Mesendoderm (in vitro differentiated cells): ENCODE measurements around the gene RPS19BP1.

Source experiments
- DNase-seq: peaks from one replicate; pipeline ENCODE4 v3.0.0; 2013
- H2AK5ac ChIP-seq: 2 replicates; pipeline ENCODE4 v1.6.1; 2013; ENCODE audit warnings: low read length, inconsistent platforms
- H2BK120ac ChIP-seq: 2 replicates; pipeline ENCODE4 v1.6.1; 2013; ENCODE audit warnings: low read depth, mild to moderate bottlenecking, low read length, moderate library complexity, mixed read lengths
- H2BK15ac ChIP-seq: replicated peaks from 2 replicates; pipeline ENCODE4 v1.6.1; 2013; ENCODE audit warnings: low read depth, mild to moderate bottlenecking, moderate library complexity
- H2BK5ac ChIP-seq: 2 replicates; pipeline ENCODE4 v1.6.1; 2013; ENCODE audit warnings: low read length, inconsistent platforms
- H3K18ac ChIP-seq: 2 replicates; pipeline ENCODE4 v1.6.1; 2013; ENCODE audit warnings: mild to moderate bottlenecking, low read length, mixed read lengths
- H3K23ac ChIP-seq: one replicate; pipeline ENCODE4 v1.6.1; 2013; ENCODE audit warnings: low read length
- H3K27ac ChIP-seq: 2 replicates; pipeline ENCODE4 v1.5.1; 2013; ENCODE audit warnings: low read depth, mild to moderate bottlenecking, inconsistent platforms, low read length, moderate library complexity
- H3K27me3 ChIP-seq: 2 replicates; pipeline ENCODE4 v1.6.1; 2013; ENCODE audit warnings: low read length, control low read depth, mild to moderate bottlenecking, inconsistent platforms; ENCODE audit not compliant: insufficient read depth, poor library complexity
- H3K36me3 ChIP-seq: 2 replicates; pipeline ENCODE4 v1.6.1; 2013; ENCODE audit warnings: low read length, inconsistent platforms; ENCODE audit not compliant: control insufficient read depth, insufficient read depth
- H3K4ac ChIP-seq: one replicate; pipeline ENCODE4 v1.6.1; 2013; ENCODE audit warnings: low read depth, mild to moderate bottlenecking, low read length, moderate library complexity
- H3K4me1 ChIP-seq: 2 replicates; pipeline ENCODE4 v1.6.1; 2013; ENCODE audit warnings: low read depth, low read length, inconsistent platforms; ENCODE audit not compliant: control insufficient read depth
- H3K4me2 ChIP-seq: 2 replicates; pipeline ENCODE4 v1.6.1; 2013; ENCODE audit warnings: low read length
- H3K4me3 ChIP-seq: 2 replicates; pipeline ENCODE4 v1.5.1; 2013; ENCODE audit warnings: mild to moderate bottlenecking, low read length
- H3K56ac ChIP-seq: one replicate; pipeline ENCODE4 v1.6.1; 2013; ENCODE audit warnings: low read length
- H3K79me1 ChIP-seq: 2 replicates; pipeline ENCODE4 v1.6.1; 2013; ENCODE audit warnings: low read length, inconsistent platforms
- H3K79me2 ChIP-seq: 2 replicates; pipeline ENCODE4 v1.6.1; 2013; ENCODE audit warnings: mild to moderate bottlenecking, low read length; ENCODE audit not compliant: control insufficient read depth, insufficient read depth
- H3K9ac ChIP-seq: 2 replicates; pipeline ENCODE4 v1.6.1; 2013; ENCODE audit warnings: low read length, inconsistent platforms
- H4K5ac ChIP-seq: one replicate; pipeline ENCODE4 v1.6.1; 2013; ENCODE audit warnings: low read length
- H4K8ac ChIP-seq: one replicate; pipeline ENCODE4 v1.6.1; 2013; ENCODE audit warnings: low read depth, mild to moderate bottlenecking, control low read depth, low read length, moderate library complexity
- WGBS: extraction: QIAGEN DNeasy Blood & Tissue Kit; methylation state at CpG from one replicate; pipeline ENCODE4 v1.1.7; 2013; ENCODE audit warnings: low lambda C conversion rate, missing lambda C conversion rate; ENCODE audit not compliant: insufficient coverage; ENCODE audit errors: extremely low coverage; 5-methylcytosine and 5-hydroxymethylcytosine counted together

Gene RPS19BP1

DNA sequence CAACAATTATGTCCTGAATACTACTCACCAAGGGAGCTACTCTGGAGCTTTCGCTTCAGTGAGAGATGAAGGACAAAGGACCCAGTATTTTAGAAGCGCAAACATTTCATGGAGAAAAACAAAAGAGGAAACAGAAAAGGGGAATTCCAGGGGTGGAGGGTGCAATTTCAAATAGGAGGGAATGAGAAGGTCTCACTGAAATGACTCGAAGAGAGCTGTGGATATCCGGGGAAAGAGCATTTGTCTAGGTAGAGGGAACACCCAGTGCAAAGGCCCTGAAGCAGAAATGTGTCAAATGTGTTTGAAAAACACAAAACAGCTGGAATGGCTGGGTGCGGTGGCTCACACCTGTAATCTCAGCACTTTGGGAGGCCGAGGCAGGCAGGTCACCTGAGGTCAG is 2.4 kb downstream of the RPS19BP1 start:
- peaks cover 11% of the 10 kb centered on the region for H3K4me1 ChIP-seq

DNA sequence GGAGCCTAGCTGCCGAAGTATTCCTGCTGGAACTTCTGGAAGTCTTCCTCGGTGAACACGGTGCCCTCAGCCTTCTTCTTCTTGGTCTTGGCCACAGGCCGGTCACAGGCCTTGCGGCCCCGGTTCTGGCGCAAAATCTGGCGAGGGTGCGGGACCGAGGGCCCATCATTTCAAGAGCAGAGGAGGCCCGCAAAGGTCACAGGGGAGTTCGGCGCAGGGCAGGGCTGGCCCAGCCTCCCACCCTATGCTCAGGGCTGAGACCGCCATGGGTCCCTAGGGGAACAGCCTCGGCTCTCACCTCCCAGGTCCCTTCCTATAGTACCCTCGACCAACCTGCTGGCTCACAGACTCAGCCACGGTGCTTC is 3.1 kb downstream of the RPS19BP1 start:
- Histone ChIP-seq H3K27ac (no peak overlapping the region), H4K5ac (no peak overlapping the region), H3K18ac (no peak overlapping the region), H3K56ac (peak overlapping the region; percentile 12), H3K79me2 (peaks cover 14% of the 10 kb centered on the region), H3K36me3 (peaks cover 11% of the 10 kb centered on the region), H3K4ac (no peak overlapping the region), H3K4me2 (no peak overlapping the region), H3K23ac (no peak overlapping the region), H3K4me3 (no peak overlapping the region), H3K79me1 (peaks cover 24% of the 10 kb centered on the region), H2AK5ac (no peak overlapping the region), H3K27me3 (no peaks in the 10 kb centered on the region), H3K9ac (peak overlapping the region; percentile 50), H2BK120ac (no peak overlapping the region), H2BK15ac (no peak overlapping the region), H3K4me1 (peaks cover 8% of the 10 kb centered on the region), H2BK5ac (no peak overlapping the region), H4K8ac (no peak overlapping the region)
- WGBS: no CpG with 5 or more reads among the region's 17 CpGs
- no peak for DNase-seq

More for the DNA sequence above, 2.4 kb downstream of the RPS19BP1 start:
- Histone ChIP-seq H3K4ac (no peak overlapping the region), H3K27ac (no peak overlapping the region), H4K8ac (no peak overlapping the region), H3K4me2 (no peak overlapping the region), H2AK5ac (no peak overlapping the region), H3K27me3 (no peaks in the 10 kb centered on the region), H2BK15ac (no peak overlapping the region), H3K79me2 (peaks cover 14% of the 10 kb centered on the region), H3K9ac (no peak overlapping the region), H3K36me3 (peaks cover 6% of the 10 kb centered on the region), H3K79me1 (peaks cover 21% of the 10 kb centered on the region), H3K23ac (no peak overlapping the region), H2BK120ac (no peak overlapping the region), H3K18ac (no peak overlapping the region), H2BK5ac (no peak overlapping the region), H3K4me3 (no peak overlapping the region), H3K56ac (no peak overlapping the region), H4K5ac (no peak overlapping the region)
- WGBS: no CpG with 5 or more reads among the region's 6 CpGs
- DNase-seq: no peak

DNA sequence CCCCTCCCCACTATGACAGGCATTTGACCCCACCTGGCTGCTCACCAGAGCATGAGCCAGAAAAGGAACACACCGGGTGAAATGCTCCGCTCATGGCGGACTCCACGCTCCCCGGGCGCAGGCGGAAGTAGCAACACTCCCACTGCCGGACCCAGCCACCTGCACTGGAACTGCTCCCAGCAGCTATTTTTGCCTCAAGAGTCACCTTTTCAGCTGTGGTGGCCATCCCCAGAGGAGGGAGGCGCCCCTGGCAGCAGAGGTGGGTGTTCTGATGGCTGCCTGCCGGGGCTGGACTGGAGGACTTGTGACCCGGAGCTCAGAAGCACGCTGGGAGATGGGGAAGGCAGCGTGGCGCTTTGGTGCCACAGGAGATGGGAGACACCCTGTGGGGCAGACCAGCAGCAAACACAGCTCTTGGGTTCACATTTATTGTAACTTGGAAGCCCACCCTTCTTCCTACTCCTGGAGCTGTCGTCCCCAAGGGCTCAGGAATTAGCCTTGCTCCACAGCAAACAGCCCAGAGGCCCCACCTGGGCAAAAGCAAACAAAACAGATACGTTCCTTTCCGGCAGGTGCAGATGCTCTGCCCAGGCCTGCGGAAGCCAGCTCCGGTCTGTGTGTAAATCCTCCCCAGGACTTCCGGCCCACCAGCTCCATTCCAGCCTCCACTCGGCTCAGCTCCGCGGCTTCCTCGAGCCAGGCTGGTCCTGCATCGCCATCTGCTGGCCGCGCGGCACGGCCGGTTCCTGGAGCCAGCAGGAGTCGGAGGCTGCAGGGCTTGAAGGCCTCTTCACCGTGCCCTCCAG is 3.7 kb downstream of the RPS19BP1 start:
- Histone ChIP-seq H2BK120ac (no peak overlapping the region), H3K27me3 (no peaks in the 10 kb centered on the region), H3K4me2 (no peak overlapping the region), H3K18ac (no peak overlapping the region), H2BK15ac (no peak overlapping the region), H2AK5ac (no peak overlapping the region), H3K79me1 (peaks cover 24% of the 10 kb centered on the region), H3K36me3 (peaks cover 15% of the 10 kb centered on the region), H3K4ac (no peak overlapping the region), H3K23ac (no peak overlapping the region), H2BK5ac (no peak overlapping the region), H3K56ac (no peak overlapping the region), H3K4me3 (no peak overlapping the region), H3K79me2 (peaks cover 17% of the 10 kb centered on the region), H3K9ac (no peak overlapping the region), H3K4me1 (peaks cover 5% of the 10 kb centered on the region), H4K5ac (no peak overlapping the region), H3K27ac (no peak overlapping the region), H4K8ac (no peak overlapping the region)
- DNase-seq: peak; percentile 94
- WGBS: no CpG with 5 or more reads among the region's 32 CpGs

DNA sequence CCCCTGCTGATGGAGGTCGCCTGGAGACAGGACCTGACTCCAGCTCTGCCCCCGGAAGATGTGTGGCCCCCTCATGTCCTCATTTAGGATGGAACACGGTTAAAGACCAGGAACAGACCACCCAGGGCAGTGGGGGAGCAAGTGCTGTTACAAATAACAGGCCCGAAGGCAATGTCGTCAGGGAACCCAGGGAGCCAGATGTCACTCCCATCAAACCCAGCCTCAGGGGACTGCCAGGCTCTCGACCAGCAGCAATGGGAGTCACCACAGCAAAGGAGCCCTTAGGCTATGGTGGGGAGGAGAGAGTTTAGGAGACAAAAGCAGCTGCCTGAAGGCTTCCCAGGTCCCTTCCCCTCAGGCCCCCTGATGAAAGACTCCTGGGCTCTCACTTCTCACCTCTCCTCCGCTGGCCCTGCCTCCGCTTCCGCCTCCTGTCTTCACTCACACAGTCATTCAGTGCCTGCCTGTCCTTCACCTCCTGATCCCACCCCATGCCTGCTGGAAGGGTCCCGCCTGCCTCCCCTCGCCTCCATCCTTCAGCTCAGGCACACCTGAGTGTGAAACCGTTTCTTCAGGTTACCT is 4.4 kb downstream of the RPS19BP1 start:
- Histone ChIP-seq H3K18ac (no peak overlapping the region), H2BK120ac (no peak overlapping the region), H3K9ac (no peak overlapping the region), H3K4me1 (peaks cover 5% of the 10 kb centered on the region), H3K4me3 (no peak overlapping the region), H4K8ac (no peak overlapping the region), H3K27me3 (no peaks in the 10 kb centered on the region), H4K5ac (no peak overlapping the region), H2BK15ac (no peak overlapping the region), H3K4ac (no peak overlapping the region), H3K56ac (peak overlapping the region; percentile 51), H3K79me1 (peaks cover 27% of the 10 kb centered on the region), H2AK5ac (no peak overlapping the region), H3K23ac (peak overlapping the region; percentile 33), H3K79me2 (peaks cover 20% of the 10 kb centered on the region), H2BK5ac (no peak overlapping the region), H3K27ac (no peak overlapping the region), H3K4me2 (no peak overlapping the region), H3K36me3 (peaks cover 18% of the 10 kb centered on the region)
- peak; percentile 74 for DNase-seq
- WGBS: no CpG with 5 or more reads among the region's 12 CpGs

DNA sequence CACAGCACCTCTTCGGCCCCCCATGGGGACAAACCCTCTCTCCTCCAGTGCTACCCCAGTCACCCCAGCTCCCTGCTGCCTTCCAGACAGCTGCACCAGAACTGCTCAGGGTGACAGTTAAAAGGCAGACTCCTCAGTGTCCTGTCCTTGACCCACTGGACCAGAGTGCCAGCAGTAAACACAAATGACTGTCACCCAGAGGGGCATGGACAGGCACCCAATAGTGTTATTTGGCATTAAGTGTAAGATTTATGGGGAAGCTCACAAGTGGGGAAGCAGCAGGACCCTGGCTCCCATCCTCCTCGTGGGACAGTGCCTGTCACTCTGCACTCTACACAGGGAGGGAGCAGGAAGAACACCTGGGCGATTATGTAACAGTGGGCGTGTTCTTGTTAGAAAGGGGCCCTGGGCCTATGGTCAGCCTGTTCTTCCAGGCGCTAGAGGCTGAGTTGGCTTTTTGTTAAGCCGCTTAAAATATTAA is 5.0 kb downstream of the RPS19BP1 start:
- no peak overlapping the region for H2BK15ac ChIP-seq
- no peak overlapping the region for H3K18ac ChIP-seq
- DNase-seq: peak; percentile 63
- no peak overlapping the region for H3K9ac ChIP-seq
- no peak overlapping the region for H2BK5ac ChIP-seq
- no peak overlapping the region for H3K4me2 ChIP-seq
- peaks cover 24% of the 10 kb centered on the region for H3K36me3 ChIP-seq
- no peaks in the 10 kb centered on the region for H3K27me3 ChIP-seq
- no peak overlapping the region for H4K8ac ChIP-seq
- H3K79me1 ChIP-seq: peaks cover 33% of the 10 kb centered on the region
- no peak overlapping the region for H4K5ac ChIP-seq
- no peak overlapping the region for H3K56ac ChIP-seq
- H2AK5ac ChIP-seq: no peak overlapping the region
- H3K4me1 ChIP-seq: peaks cover 7% of the 10 kb centered on the region
- H3K4ac ChIP-seq: no peak overlapping the region
- peaks cover 27% of the 10 kb centered on the region for H3K79me2 ChIP-seq
- H2BK120ac ChIP-seq: no peak overlapping the region
- H3K27ac ChIP-seq: no peak overlapping the region
- H3K23ac ChIP-seq: no peak overlapping the region
- H3K4me3 ChIP-seq: no peak overlapping the region
- WGBS: no CpG with 5 or more reads among the region's 6 CpGs
